Subcutaneous adipose tissue (tissue), 4 donors: Measurements from ENCODE around the gene PRRG2. TPM values are rescaled to one million over a fixed set of nuclear protein-coding genes. Genes with fewer than 3 reads are reported as not detected.

ENCODE experiments used
- CTCF ChIP-seq: fragments of 450-650 bp; IDR thresholded peaks from one replicate; pipeline ENCODE4 v1.5.1; 2016; ENCODE audit warnings: low read depth, mild to moderate bottlenecking, control low read depth, antibody characterized with exemption, moderate library complexity
- total RNA-seq, 4 donors: library from RNA; depleted of rRNA; stranded (reverse); fragments of >200 nt; gene quantifications; one replicate each; pipeline ENCODE4 v1.1.0, GENCODE V29; 2016

Gene PRRG2
- total RNA-seq, 4 donors from 2014 or later: 0.51 to 0.75 TPM; not detected in 2

- TF ChIP-seq CTCF: no peak
Observed at GRCh38 chr19:49631014-49631588, 50.0 kb downstream of the PRRG2 start.

- TF ChIP-seq CTCF: no peak
Observed at GRCh38 chr19:49631610-49632192, 50.6 kb downstream of the PRRG2 start.

GRCh38 chr19:49632576-49632975 is 51.5 kb downstream of the PRRG2 start:
- no peak for TF ChIP-seq CTCF

DNA sequence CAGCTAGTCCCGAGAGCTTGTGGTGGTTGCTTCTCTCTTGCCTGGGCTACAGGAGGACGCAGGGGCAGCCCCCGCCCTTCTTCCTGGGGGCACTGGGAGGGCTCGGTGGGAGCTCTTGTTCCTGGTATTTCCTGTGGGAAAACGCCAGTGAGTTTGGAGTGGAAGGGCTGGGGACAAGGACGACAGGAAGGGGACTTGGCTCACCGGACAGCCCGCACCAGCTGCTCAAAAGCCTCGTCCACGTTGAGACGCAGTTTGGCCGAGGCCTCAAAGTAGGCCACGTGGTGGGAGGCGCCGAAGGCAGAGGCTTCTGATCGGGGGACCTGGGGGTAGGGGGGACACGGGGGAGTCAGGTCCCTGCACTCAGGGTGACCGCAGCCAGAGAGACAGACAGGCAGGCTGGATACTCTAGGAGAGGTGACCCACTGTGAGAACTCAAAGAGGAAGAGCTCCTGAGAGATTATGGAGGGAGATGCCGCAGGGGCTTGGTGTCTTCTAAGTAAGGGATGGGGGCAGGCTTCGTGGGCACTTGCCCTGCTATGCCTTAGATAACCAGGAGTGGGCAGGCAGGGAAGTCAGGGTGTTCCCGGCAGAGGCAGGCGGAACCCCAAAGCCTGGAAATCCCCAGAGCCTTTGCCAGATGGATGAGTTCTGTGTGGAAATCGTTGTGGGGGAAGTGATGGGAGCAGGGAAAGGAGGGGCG is 54.6 kb downstream of the PRRG2 start:
- TF ChIP-seq CTCF: no peak

- no peak for TF ChIP-seq CTCF
Observed at GRCh38 chr19:49636233-49636932, 55.3 kb downstream of the PRRG2 start.

- no peak for TF ChIP-seq CTCF
Observed at GRCh38 chr19:49637821-49638738, 57.0 kb downstream of the PRRG2 start.
